ENCODE measurements around the gene RCCD1.

Gene RCCD1

GRCh38 chr15:90914305-90915080, 40.2 kb upstream of the RCCD1 start:
- H3F3A ChIP-seq (ENCODE audit: low read depth) = no peaks in the 10 kb centered on the region
- TF ChIP-seq CTCF (conservative IDR thresholded peaks at IDR 0.05; ENCODE audit: low read length) (no peak), EZH2phosphoT487 (IDR thresholded peaks at IDR 0.05; ENCODE audit: borderline replicate concordance) (no peak)
- no peaks in the 10 kb centered on the region for H3K9me3 ChIP-seq (ENCODE audit: insufficient read depth, low read depth, low read length)
- H3K27me3 ChIP-seq (ENCODE audit: insufficient read depth, low read length, poor library complexity, severe bottlenecking) = no peaks in the 10 kb centered on the region
- H3K79me2 ChIP-seq (ENCODE audit: insufficient read depth, low read length) = no peaks in the 10 kb centered on the region
- no peak overlapping the region for H3K9ac ChIP-seq (ENCODE audit: low read depth, low read length, poor library complexity, severe bottlenecking)
- H3K4me2 ChIP-seq (ENCODE audit: low read depth, low read length, poor library complexity, severe bottlenecking) = no peak overlapping the region
- H3K9me2 ChIP-seq (replicated peaks; ENCODE audit: low read depth, low read length) = no peaks in the 10 kb centered on the region
- no peak overlapping the region for H2AFZ ChIP-seq (ENCODE audit: low read length)
- H4K20me1 ChIP-seq (ENCODE audit: insufficient read depth, low read length, poor library complexity, severe bottlenecking) = no peaks in the 10 kb centered on the region
- H3K36me3 ChIP-seq (ENCODE audit: insufficient read depth, low read length) = peaks cover 25% of the 10 kb centered on the region; the same call in 1 of the 2 replicates
- no peak overlapping the region for H3K4me3 ChIP-seq (ENCODE audit: low read length, poor library complexity, severe bottlenecking)
- H3K4me1 ChIP-seq (ENCODE audit: insufficient read depth, low read length, poor library complexity, severe bottlenecking) = no peaks in the 10 kb centered on the region

GRCh38 chr15:90915216-90915807, 39.4 kb upstream of the RCCD1 start:
- Histone ChIP-seq H3K9me2 (replicated peaks; ENCODE audit: low read depth, low read length) (no peaks in the 10 kb centered on the region), H3K36me3 (ENCODE audit: insufficient read depth, low read length) (peaks cover 25% of the 10 kb centered on the region; the same call in 1 of the 2 replicates), H3K4me1 (ENCODE audit: insufficient read depth, low read length, poor library complexity, severe bottlenecking) (no peaks in the 10 kb centered on the region), H3K4me3 (ENCODE audit: low read length, poor library complexity, severe bottlenecking) (no peak overlapping the region), H4K20me1 (ENCODE audit: insufficient read depth, low read length, poor library complexity, severe bottlenecking) (no peaks in the 10 kb centered on the region), H3K27me3 (ENCODE audit: insufficient read depth, low read length, poor library complexity, severe bottlenecking) (no peaks in the 10 kb centered on the region), H3K4me2 (ENCODE audit: low read depth, low read length, poor library complexity, severe bottlenecking) (no peak overlapping the region), H3K79me2 (ENCODE audit: insufficient read depth, low read length) (no peaks in the 10 kb centered on the region), H3K9me3 (ENCODE audit: insufficient read depth, low read depth, low read length) (no peaks in the 10 kb centered on the region), H2AFZ (ENCODE audit: low read length) (no peak overlapping the region), H3K9ac (ENCODE audit: low read depth, low read length, poor library complexity, severe bottlenecking) (no peak overlapping the region), H3F3A (ENCODE audit: low read depth) (no peaks in the 10 kb centered on the region)
- TF ChIP-seq CTCF (conservative IDR thresholded peaks at IDR 0.05; ENCODE audit: low read length) (no peak), EZH2phosphoT487 (IDR thresholded peaks at IDR 0.05; ENCODE audit: borderline replicate concordance) (no peak)

- Histone ChIP-seq H4K20me1 (ENCODE audit: insufficient read depth, low read length, poor library complexity, severe bottlenecking) (no peaks in the 10 kb centered on the region), H3F3A (ENCODE audit: low read depth) (no peaks in the 10 kb centered on the region), H3K9me3 (ENCODE audit: insufficient read depth, low read depth, low read length) (no peaks in the 10 kb centered on the region), H3K9me2 (replicated peaks; ENCODE audit: low read depth, low read length) (no peaks in the 10 kb centered on the region), H3K27me3 (ENCODE audit: insufficient read depth, low read length, poor library complexity, severe bottlenecking) (no peaks in the 10 kb centered on the region), H3K4me1 (ENCODE audit: insufficient read depth, low read length, poor library complexity, severe bottlenecking) (no peaks in the 10 kb centered on the region), H3K36me3 (ENCODE audit: insufficient read depth, low read length) (peaks cover 23% of the 10 kb centered on the region; the same call in 1 of the 2 replicates), H2AFZ (ENCODE audit: low read length) (no peak overlapping the region), H3K9ac (ENCODE audit: low read depth, low read length, poor library complexity, severe bottlenecking) (no peak overlapping the region), H3K4me3 (ENCODE audit: low read length, poor library complexity, severe bottlenecking) (no peak overlapping the region), H3K4me2 (ENCODE audit: low read depth, low read length, poor library complexity, severe bottlenecking) (no peak overlapping the region), H3K79me2 (ENCODE audit: insufficient read depth, low read length) (no peaks in the 10 kb centered on the region)
- TF ChIP-seq CTCF (conservative IDR thresholded peaks at IDR 0.05; ENCODE audit: low read length) = no peak
Measured at GRCh38 chr15:90915808-90916440, 38.8 kb upstream of the RCCD1 start.

All from Loucy (cell line).